HL-60 (cell line): ENCODE measurements around the gene IGF2R.

ENCODE experiments used
- DNase-seq, 2 experiments: peaks; one replicate each; pipeline ENCODE4 v3.0.0-alpha.2; 2010 to 2020; ENCODE audit warnings: low read depth in 1 of 2, low spot score in 1 of 2
- H3K27ac ChIP-seq: fragments of 250-450 bp; sonication (Bioruptor Pico); replicated peaks from 2 replicates; pipeline ENCODE4 v1.5.1; 2020; ENCODE audit warnings: mild to moderate bottlenecking, moderate library complexity
- H3K27me3 ChIP-seq: fragments of 250-450 bp; sonication (Bioruptor Pico); 2 replicates; pipeline ENCODE4 v1.5.1; 2021; ENCODE audit warnings: mild to moderate bottlenecking, moderate library complexity; ENCODE audit not compliant: insufficient read depth, poor library complexity, severe bottlenecking
- H3K4me3 ChIP-seq: replicated peaks from 2 replicates; pipeline ENCODE4 v1.5.1; 2011; ENCODE audit warnings: mild to moderate bottlenecking, control low read depth, low read length; ENCODE audit not compliant: insufficient read depth
- CTCF ChIP-seq: IDR thresholded peaks from one replicate; pipeline ENCODE4 v1.5.1; 2011; ENCODE audit warnings: low read length, control low read depth, inconsistent platforms; ENCODE audit not compliant: insufficient read depth
- GABPA ChIP-seq: IDR thresholded peaks from 2 replicates; pipeline ENCODE4 v1.6.1; 2012; ENCODE audit warnings: low read depth
- POLR2AphosphoS5 ChIP-seq: IDR thresholded peaks from 2 replicates; pipeline ENCODE4 v1.6.1; 2012; ENCODE audit warnings: low read depth
- REST ChIP-seq: IDR thresholded peaks from 2 replicates; pipeline ENCODE4 v1.6.1; 2012; ENCODE audit warnings: low read depth; ENCODE audit not compliant: insufficient replicate concordance
- SPI1 ChIP-seq: IDR thresholded peaks from 2 replicates; pipeline ENCODE4 v1.6.1; 2012; ENCODE audit warnings: low read depth, mild to moderate bottlenecking, borderline replicate concordance

IGF2R gene

DNA sequence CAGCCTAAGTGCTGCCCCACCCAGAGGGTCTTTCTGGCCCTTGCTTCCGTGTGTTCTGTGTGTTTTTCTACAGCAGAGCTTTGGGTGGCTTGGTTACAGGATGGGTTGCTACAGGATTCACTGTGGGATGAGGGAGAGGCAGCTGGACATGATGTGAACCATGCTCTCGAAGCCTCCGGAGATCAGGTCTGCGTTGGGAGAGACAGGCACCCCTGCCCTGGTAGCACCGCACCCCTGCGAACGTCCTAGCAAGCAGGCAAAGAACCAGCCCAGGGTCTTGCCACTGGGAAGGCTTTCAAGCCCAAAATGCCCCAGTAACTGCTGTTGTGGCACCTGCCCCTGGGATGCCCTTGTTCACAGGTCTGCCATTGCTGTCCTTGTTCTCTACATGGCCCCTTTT is 66.4 kb downstream of the IGF2R start:
- H3K4me3 ChIP-seq, result no peak overlapping the region
- H3K27me3 ChIP-seq, result no peaks in the 10 kb centered on the region
- TF ChIP-seq GABPA (no peak), REST (no peak), CTCF (no peak), POLR2AphosphoS5 (no peak), SPI1 (no peak)
- DNase-seq, result no peak
- no peak overlapping the region for H3K27ac ChIP-seq

DNA sequence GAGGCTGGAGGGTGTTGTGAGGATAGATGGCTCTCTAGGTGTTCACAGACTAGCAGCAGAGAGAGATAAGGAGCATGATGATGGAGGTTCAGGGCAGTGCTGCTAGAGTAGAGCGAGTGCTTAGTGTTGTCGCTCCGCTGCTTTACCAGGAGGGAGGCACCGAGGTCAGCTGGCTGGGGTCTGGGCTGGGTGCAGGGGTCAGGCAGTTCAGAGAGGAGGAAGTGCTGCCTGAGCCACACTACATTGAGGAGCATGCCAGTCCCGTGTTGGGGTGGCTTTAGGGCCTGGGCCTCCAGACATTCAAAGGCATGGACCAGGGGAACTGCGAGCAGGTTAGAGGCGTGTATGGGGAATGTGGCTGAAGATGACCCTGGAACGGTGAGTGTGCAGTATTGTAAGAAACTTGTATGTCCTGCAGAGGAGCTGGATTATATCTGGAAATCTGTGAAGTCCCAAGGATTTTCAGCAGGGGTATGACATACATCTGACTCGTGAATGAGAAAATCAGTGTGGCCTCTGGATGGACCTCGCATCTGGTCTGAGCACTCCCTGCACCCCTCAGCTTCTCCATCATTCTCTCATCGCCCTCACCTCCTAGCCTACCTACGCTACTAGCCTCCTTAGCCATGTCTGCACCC is 66.9 kb downstream of the IGF2R start:
- no peak overlapping the region for H3K4me3 ChIP-seq
- H3K27ac ChIP-seq, result no peak overlapping the region
- no peak for DNase-seq
- H3K27me3 ChIP-seq, result no peaks in the 10 kb centered on the region
- TF ChIP-seq GABPA (no peak), SPI1 (no peak), REST (no peak), CTCF (no peak), POLR2AphosphoS5 (no peak)

- Histone ChIP-seq H3K27me3 (no peaks in the 10 kb centered on the region), H3K27ac (no peak overlapping the region), H3K4me3 (no peak overlapping the region)
- no peak for TF ChIP-seq REST
- no peak for TF ChIP-seq SPI1
- no peak for TF ChIP-seq CTCF
- TF ChIP-seq POLR2AphosphoS5, result no peak
- TF ChIP-seq GABPA, result no peak
- DNase-seq, result no peak
These were observed 67.4 kb downstream of the IGF2R start for GRCh38 chr6:160036331-160036695.
